ENCODE results near the gene AXL. TPM values are rescaled to one million over a fixed set of nuclear protein-coding genes. Genes with fewer than 3 reads are reported as not detected.
A peak's percentile ranks its signal among the peaks of the same experiment; 100 is the strongest.

The AXL gene
- total and polyA plus RNA-seq, 2 of the 13 experiments (the other 11 are each of a cell fraction or from before 2014, with no cell fraction given): 0.71 to 5.9 TPM

- TF ChIP-seq ZNF740 (CRISPR knock-in tag; IDR thresholded peaks at IDR 0.05): peak; percentile 94
- no peak for TF ChIP-seq ZNF33B (CRISPR knock-in tag; IDR thresholded peaks at IDR 0.05)
- no peak for TF ChIP-seq FUBP1 (CRISPR knock-in tag; IDR thresholded peaks at IDR 0.05; ENCODE audit: borderline replicate concordance)
- peak; percentile 72 for TF ChIP-seq MNT (IDR thresholded peaks at IDR 0.05)
- TF ChIP-seq, protein P1, sequence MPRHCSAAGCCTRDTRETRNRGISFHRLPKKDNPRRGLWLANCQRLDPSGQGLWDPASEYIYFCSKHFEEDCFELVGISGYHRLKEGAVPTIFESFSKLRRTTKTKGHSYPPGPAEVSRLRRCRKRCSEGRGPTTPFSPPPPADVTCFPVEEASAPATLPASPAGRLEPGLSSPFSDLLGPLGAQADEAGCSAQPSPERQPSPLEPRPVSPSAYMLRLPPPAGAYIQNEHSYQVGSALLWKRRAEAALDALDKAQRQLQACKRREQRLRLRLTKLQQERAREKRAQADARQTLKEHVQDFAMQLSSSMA (CRISPR knock-in tag; IDR thresholded peaks at IDR 0.05): no peak
- TF ChIP-seq ZBTB21 (CRISPR knock-in tag; IDR thresholded peaks at IDR 0.05): peak; percentile 74; the same call in 1 of the 2 replicates
- TF ChIP-seq, protein P2, sequence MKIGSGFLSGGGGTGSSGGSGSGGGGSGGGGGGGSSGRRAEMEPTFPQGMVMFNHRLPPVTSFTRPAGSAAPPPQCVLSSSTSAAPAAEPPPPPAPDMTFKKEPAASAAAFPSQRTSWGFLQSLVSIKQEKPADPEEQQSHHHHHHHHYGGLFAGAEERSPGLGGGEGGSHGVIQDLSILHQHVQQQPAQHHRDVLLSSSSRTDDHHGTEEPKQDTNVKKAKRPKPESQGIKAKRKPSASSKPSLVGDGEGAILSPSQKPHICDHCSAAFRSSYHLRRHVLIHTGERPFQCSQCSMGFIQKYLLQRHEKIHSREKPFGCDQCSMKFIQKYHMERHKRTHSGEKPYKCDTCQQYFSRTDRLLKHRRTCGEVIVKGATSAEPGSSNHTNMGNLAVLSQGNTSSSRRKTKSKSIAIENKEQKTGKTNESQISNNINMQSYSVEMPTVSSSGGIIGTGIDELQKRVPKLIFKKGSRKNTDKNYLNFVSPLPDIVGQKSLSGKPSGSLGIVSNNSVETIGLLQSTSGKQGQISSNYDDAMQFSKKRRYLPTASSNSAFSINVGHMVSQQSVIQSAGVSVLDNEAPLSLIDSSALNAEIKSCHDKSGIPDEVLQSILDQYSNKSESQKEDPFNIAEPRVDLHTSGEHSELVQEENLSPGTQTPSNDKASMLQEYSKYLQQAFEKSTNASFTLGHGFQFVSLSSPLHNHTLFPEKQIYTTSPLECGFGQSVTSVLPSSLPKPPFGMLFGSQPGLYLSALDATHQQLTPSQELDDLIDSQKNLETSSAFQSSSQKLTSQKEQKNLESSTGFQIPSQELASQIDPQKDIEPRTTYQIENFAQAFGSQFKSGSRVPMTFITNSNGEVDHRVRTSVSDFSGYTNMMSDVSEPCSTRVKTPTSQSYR (CRISPR knock-in tag; IDR thresholded peaks at IDR 0.05; ENCODE audit: borderline replicate concordance): peak; percentile 53
- TF ChIP-seq ATF4 (CRISPR knock-in tag; IDR thresholded peaks at IDR 0.05): peak in 1 of 2 experiments; percentile 70; a peak in 1 of 4 replicates
- peak; percentile 74; the same call in 1 of the 2 replicates for TF ChIP-seq FOSL2 (CRISPR knock-in tag; IDR thresholded peaks at IDR 0.05)
- no peak for TF ChIP-seq ZBTB7B (CRISPR knock-in tag; IDR thresholded peaks at IDR 0.05)
- TF ChIP-seq, protein P3, sequence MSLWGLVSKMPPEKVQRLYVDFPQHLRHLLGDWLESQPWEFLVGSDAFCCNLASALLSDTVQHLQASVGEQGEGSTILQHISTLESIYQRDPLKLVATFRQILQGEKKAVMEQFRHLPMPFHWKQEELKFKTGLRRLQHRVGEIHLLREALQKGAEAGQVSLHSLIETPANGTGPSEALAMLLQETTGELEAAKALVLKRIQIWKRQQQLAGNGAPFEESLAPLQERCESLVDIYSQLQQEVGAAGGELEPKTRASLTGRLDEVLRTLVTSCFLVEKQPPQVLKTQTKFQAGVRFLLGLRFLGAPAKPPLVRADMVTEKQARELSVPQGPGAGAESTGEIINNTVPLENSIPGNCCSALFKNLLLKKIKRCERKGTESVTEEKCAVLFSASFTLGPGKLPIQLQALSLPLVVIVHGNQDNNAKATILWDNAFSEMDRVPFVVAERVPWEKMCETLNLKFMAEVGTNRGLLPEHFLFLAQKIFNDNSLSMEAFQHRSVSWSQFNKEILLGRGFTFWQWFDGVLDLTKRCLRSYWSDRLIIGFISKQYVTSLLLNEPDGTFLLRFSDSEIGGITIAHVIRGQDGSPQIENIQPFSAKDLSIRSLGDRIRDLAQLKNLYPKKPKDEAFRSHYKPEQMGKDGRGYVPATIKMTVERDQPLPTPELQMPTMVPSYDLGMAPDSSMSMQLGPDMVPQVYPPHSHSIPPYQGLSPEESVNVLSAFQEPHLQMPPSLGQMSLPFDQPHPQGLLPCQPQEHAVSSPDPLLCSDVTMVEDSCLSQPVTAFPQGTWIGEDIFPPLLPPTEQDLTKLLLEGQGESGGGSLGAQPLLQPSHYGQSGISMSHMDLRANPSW (CRISPR knock-in tag; IDR thresholded peaks at IDR 0.05; ENCODE audit: borderline replicate concordance): no peak
- TF ChIP-seq ZNF614 (CRISPR knock-in tag; IDR thresholded peaks at IDR 0.05; ENCODE audit: borderline replicate concordance): no peak
- TF ChIP-seq EP300 (IDR thresholded peaks at IDR 0.05; ENCODE audit: low read depth in 2 of 2, low read length in 2 of 2): peak in 1 of 2 experiments; percentile 12; a peak in 1 of 4 replicates
- TF ChIP-seq EP300 (CRISPR knock-in tag; IDR thresholded peaks at IDR 0.05; ENCODE audit: borderline replicate concordance): no peak
Observed at GRCh38 chr19:41225238-41226052, 6.4 kb downstream of the AXL start (continued).

All from HepG2 (cell line).